H7 (cell line): ENCODE measurements around the gene KLHDC4. TPM values are rescaled to one million over a fixed set of nuclear protein-coding genes. Genes with fewer than 3 reads are reported as not detected.
"Not testable (repeated sequence)": the region's sequence is repeated elsewhere in the genome, so short reads cannot be mapped to it uniquely, and the experiment has no call there.

ENCODE experiments used
- DNase-seq: peaks from one replicate; pipeline ENCODE4 v3.0.0; 2012
- H3K27me3 ChIP-seq: 2 replicates; pipeline ENCODE4 v1.6.0; 2011; ENCODE audit warnings: mild to moderate bottlenecking, low read length; ENCODE audit not compliant: control insufficient read depth, insufficient read depth
- H3K36me3 ChIP-seq: replicated peaks from 2 replicates; pipeline ENCODE4 v1.5.1; 2011; ENCODE audit warnings: low read length; ENCODE audit not compliant: control insufficient read depth, insufficient read depth
- H3K4me3 ChIP-seq: 2 replicates; pipeline ENCODE4 v1.5.1; 2011; ENCODE audit warnings: low read depth, mild to moderate bottlenecking, control low read depth, low read length, moderate library complexity; ENCODE audit not compliant: insufficient read depth
- total RNA-seq: library from RNA; depleted of rRNA; stranded (reverse); fragments of >200 nt; shearing (Covaris generic); gene quantifications from 2 replicates; pipeline ENCODE4 v1.2.3, GENCODE V29; 2014; rRNA removed

KLHDC4 gene
- 29.6 and 32.4 TPM in 2 replicates for total RNA-seq

DNA sequence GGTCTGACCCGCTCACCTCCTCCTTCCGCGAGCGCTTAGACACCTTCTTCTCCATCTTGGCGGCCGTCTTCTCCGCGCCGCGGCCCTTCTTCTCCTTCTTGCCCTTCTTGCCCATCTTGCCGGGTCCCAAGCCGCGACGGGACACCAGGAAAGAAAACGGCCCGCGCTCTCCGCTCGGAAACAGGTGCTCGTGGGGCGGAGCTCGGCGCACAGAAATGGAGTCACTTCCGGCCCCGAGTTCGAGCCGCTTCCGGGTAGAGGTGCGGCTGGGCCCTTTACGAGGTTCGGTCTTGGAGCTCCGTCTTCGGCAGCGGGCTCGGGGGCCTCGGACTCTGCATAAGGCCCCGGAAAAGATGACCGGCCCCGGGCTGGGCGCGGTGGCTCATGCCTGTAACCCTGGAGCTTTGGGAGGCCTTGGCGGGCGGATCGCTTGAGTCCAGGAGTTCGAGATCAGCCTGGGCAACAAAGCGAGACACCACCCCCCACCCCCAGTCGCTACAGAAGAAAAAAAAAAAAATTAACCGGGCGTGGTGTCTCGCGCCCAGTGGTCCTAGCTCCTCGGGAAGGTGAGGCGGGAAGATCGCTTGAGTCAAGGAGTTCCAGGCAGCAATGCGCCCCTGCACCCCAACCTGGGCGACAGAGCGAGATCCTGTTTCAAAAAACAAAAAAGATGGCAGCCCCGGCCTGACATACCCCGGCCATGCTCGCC is at the start of gene KLHDC4:
Gene KLHDC4, minus strand, starts transcription at position 211 of the 709 bp plus-strand sequence. Its CDS starts 96 bp downstream, at position 115.
- Histone ChIP-seq H3K4me3 (peak within 1 kb of the TSS; percentile 93), H3K27me3 (no peaks in the 10 kb centered on the region), H3K36me3 (peaks cover 16% of the 10 kb centered on the region)
- peak; percentile 97 for DNase-seq

DNA sequence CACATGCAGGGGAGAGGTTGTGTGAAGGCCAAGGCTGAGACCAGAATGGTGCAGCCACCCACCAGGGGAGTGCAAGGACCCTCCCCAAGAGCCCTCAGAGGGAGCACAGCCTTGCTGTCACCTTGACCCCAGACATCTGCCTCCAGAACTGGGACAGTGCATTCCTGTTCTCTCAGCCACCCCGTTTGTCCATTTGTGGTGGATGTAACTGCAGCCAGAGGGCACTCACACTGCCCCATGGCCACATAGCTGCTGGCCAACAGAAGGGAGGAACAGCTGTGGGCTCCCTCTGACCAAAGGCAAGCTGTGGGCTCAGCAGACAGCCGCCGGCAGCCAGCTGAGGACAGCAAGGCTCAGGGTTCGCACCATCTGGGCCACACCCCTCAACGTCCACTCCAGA is 49.8 kb upstream of the KLHDC4 start:
- DNase-seq, result peak; percentile 30
- no peaks in the 10 kb centered on the region for H3K27me3 ChIP-seq
- H3K36me3 ChIP-seq, result no peaks in the 10 kb centered on the region
- no peak overlapping the region for H3K4me3 ChIP-seq

- Histone ChIP-seq H3K27me3 (no peaks in the 10 kb centered on the region), H3K36me3 (no peaks in the 10 kb centered on the region), H3K4me3 (no peak overlapping the region)
- DNase-seq, result no peak
Measured at GRCh38 chr16:87812200-87812656, 46.4 kb upstream of the KLHDC4 start.

- not testable (repeated sequence) for H3K27me3 ChIP-seq, H3K36me3 ChIP-seq, DNase-seq
Measured at GRCh38 chr16:87811454-87811853, 45.7 kb upstream of the KLHDC4 start.

DNA sequence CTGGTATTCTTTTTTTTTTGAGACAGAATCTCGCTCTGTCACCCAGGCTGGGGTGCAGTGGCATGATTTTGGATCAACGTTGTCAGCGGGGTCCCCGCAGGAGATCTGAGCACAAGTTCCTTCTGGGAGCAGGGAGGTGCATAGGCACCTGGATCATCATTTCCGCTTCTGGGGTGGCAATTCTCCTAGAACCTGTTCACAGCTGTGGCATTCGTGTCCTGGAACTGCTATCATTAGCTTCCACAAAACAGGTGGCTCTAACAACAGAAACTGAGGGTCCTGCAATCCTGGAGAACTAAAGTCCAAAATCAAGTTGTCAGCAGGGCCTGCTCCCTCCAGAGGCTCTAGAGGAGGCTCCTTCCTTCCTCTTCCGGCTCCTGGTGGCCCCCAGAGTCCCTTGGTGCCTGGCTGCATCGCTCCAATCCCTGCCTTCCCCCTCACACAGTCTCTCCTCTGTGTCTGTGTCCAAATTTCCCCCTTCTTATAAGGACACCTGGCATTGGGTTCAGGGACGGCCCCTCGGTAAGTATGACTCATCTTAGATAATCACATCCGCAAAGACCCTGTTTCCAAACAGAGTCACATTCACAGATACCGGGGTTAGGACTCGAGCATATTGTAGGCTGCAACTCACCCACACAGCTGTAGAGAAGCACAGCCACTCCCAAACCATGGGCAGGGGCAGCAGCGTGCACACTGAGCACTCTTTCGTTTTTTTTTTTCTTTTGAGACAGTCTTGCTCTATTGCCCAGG is 43.5 kb upstream of the KLHDC4 start:
- no peak overlapping the region for H3K4me3 ChIP-seq
- H3K27me3 ChIP-seq, result no peaks in the 10 kb centered on the region
- H3K36me3 ChIP-seq, result no peaks in the 10 kb centered on the region
- no peak for DNase-seq

More at GRCh38 chr16:87811454-87811853, 45.7 kb upstream of the KLHDC4 start:
- H3K4me3 ChIP-seq, result not testable (repeated sequence)

- H3K27me3 ChIP-seq, result no peaks in the 10 kb centered on the region
- no peak for DNase-seq
- no peak overlapping the region for H3K4me3 ChIP-seq
- no peaks in the 10 kb centered on the region for H3K36me3 ChIP-seq
Measured at GRCh38 chr16:87808108-87808507, 42.3 kb upstream of the KLHDC4 start.

GRCh38 chr16:87806641-87807546 is 41.1 kb upstream of the KLHDC4 start:
- no peaks in the 10 kb centered on the region for H3K27me3 ChIP-seq
- no peaks in the 10 kb centered on the region for H3K36me3 ChIP-seq
- H3K4me3 ChIP-seq, result no peak overlapping the region
- peak; percentile 63 for DNase-seq

GRCh38 chr16:87806261-87806640 is 40.5 kb upstream of the KLHDC4 start:
- DNase-seq, result no peak
- Histone ChIP-seq H3K27me3 (no peaks in the 10 kb centered on the region), H3K4me3 (no peak overlapping the region), H3K36me3 (no peaks in the 10 kb centered on the region)

GRCh38 chr16:87803385-87803784 is 37.6 kb upstream of the KLHDC4 start:
- no peak for DNase-seq
- Histone ChIP-seq H3K27me3 (no peaks in the 10 kb centered on the region), H3K4me3 (no peak overlapping the region), H3K36me3 (no peaks in the 10 kb centered on the region)

DNA sequence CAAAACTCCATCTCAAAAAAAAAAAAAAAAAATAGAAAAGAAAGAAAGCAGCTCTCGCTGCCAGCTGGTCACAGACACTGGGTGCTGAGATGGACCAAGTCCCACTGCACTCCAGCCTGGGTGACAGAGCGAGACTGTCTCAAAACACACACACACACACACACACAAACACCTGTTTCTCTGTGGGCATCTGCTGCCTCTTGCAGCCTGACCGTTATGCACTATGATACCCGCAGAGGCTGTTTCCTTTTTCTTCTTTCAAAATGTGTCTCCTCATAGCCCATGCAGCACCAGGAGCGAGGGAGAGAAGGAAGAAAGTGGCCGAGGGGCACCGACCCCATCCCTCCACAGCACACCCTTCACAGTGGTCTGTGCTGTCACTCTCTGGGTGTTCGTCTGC is 36.9 kb upstream of the KLHDC4 start:
- Histone ChIP-seq H3K36me3 (no peaks in the 10 kb centered on the region), H3K4me3 (no peak overlapping the region), H3K27me3 (no peaks in the 10 kb centered on the region)
- no peak for DNase-seq

DNA sequence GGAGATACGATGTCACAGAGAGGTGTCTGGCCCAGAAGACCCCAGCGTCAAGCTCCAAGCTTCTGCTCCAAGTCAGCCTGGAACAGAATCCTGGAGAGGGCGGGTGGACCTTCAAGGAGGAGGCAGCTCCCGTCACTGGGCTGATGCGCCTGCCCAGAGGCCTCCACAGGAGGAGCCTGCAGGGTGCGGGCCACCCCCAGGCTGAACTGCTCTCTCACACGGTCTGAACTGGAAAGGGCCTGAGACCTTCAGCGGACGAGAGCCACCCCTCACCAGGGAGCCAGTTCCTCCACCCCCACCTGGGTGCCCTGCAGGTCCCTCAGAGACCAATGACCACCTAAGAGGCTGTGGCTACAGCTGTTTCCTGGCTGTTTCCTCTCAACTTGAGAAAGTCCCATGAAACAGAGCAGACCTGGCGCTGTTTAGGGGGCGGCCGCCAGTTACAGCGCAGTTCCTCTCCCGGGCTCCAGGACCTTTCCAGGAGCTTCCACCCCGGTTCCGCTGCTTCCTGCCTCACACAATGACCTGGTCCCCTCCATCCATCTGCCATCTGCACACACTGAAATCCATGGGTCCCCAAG is 36.0 kb upstream of the KLHDC4 start:
- Histone ChIP-seq H3K36me3 (no peaks in the 10 kb centered on the region), H3K27me3 (no peaks in the 10 kb centered on the region), H3K4me3 (no peak overlapping the region)
- DNase-seq, result peak; percentile 20

DNA sequence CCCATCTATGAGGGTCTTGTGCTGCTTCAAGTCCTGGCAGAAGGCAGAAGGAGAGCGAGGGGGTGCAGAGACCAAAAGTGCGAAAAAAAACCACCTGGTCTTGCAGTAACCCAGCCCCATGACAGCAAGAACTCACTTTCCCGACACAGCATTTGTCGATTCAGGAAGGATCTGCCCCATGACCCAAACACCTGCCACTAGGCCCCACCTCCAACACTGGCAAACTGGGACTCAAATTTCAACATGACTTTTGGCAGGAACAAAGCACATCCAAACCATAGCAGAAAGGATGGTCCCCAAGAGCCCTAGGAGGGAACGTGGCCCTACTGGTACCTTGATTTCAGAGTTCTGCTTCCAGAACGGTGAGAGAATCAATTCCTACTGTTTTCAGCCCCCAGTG is 34.7 kb upstream of the KLHDC4 start:
- H3K27me3 ChIP-seq, result no peaks in the 10 kb centered on the region
- no peak for DNase-seq
- no peaks in the 10 kb centered on the region for H3K36me3 ChIP-seq
- H3K4me3 ChIP-seq, result no peak overlapping the region

DNA sequence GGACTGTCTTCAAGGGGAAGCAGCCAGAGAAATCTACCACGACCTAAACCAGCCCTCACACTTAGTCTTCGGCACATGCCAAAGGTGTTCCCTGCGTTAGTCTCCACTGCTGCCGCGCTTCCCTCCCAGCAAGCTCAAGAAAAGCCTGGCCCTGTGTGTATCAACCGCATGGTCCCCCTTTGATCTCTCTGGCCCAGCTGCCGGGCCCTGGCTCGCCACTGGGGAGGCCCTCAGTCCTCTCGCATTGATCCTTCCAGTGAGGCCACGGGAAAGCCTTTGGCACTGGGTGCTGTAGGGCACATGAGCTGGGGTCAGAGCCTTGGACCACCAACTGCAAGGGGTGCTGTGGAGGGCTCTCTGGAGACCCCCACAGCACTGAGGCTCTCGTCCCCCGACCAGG is 29.6 kb upstream of the KLHDC4 start:
- H3K27me3 ChIP-seq, result no peaks in the 10 kb centered on the region
- H3K4me3 ChIP-seq, result no peak overlapping the region
- no peaks in the 10 kb centered on the region for H3K36me3 ChIP-seq
- DNase-seq, result peak; percentile 38

DNA sequence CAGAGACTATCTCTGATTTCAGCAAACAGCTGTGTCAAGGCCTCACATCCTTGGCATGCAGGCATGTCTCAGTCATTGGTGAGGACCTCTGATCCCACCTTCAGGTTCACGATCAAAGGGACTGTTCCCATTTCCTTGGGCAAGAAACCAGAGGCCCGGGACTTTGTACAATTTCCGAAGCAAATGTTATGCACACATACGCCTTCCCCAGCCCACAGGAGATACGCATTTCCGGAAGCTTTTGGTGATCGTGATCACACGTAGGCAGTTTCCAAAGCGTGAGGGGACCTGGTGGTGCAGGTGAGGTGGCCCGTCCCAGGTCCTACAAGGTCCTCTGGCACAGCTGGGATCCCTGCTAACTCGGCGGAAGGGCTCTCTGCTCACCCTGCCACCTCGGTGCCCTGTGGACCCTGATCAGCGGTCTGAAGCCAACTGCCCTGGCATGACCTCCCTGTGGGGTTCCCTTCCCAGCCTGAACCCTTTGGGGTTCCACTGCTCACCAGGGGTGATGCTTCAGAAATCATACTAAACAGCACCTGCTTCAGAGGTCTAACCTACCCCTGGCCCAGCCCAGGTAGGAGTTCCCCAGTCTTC is 28.8 kb upstream of the KLHDC4 start:
- no peaks in the 10 kb centered on the region for H3K27me3 ChIP-seq
- DNase-seq, result no peak
- H3K4me3 ChIP-seq, result no peak overlapping the region
- no peaks in the 10 kb centered on the region for H3K36me3 ChIP-seq
